ENCODE measurements around the gene KIF16B. TPM values are rescaled to one million over a fixed set of nuclear protein-coding genes. Genes with fewer than 3 reads are reported as not detected.

KIF16B gene
- total RNA-seq, 4 donors from 2014 or later = 16.6 to 29.6 (median 20.2) TPM

DNA sequence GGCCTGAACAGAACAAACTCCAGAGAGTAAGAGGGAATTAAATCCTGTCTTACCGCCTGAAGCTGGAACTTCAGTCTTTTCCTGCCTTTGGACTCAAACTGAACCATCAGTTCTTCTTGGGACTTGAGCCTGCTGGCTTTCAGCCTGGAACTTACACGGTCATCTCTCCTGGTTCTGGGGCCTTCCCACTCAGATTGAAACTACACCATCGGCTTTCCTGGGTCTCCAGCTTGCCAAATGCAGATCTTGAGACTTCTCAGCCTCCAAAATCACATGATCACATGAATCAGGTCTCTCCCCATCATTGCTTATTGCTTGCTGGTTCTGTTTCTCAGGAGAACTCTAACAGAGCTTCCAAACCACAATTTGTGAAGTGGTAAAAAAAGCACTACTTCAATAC is 276.3 kb downstream of the KIF16B start:
- intact Hi-C loops (cut with DNase I) = no loop called here
- no peak for TF ChIP-seq POLR2A (IDR thresholded peaks at IDR 0.05)
- no peak for TF ChIP-seq CTCF (IDR thresholded peaks at IDR 0.05)
- 85 to 94% methylated on average over 3 of the region's 3 CpGs for WGBS, 2 donors

DNA sequence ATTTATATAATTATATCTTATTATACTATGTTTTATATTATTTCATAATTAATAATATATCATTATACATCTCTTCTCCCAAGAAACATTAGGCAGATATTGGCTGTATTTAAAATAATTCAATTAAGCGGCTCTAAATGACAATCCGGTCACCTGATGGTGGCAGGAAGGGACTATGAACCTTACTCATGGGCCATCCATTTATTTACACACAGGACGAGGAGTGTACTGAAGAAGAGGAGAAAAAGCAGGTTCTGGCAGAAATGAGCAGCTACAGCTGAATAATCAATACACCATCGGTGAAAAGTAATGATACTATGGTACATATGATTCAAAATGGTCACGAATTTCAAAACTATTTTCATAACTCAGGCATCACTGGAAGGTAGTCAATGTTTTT is 277.7 kb downstream of the KIF16B start:
- no peak overlapping the region for H3K27ac ChIP-seq
- H3K4me1 ChIP-seq = no peaks in the 10 kb centered on the region
- H3K27me3 ChIP-seq = no peaks in the 10 kb centered on the region
- WGBS, 2 donors = 80 to 92% methylated on average over 5 of the region's 5 CpGs
- no peak overlapping the region for H3K4me3 ChIP-seq
- no peak for DNase-seq
- TF ChIP-seq CTCF (IDR thresholded peaks at IDR 0.05) (no peak), POLR2A (IDR thresholded peaks at IDR 0.05) (no peak)
- no peaks in the 10 kb centered on the region for H3K9me3 ChIP-seq
- H3K36me3 ChIP-seq = peaks cover 0 to 40% (median 0%) of the 10 kb centered on the region in 3 donors
- intact Hi-C loops (cut with DNase I) = no loop called here

More for the DNA sequence above, 276.3 kb downstream of the KIF16B start:
- Histone ChIP-seq H3K4me1 (no peaks in the 10 kb centered on the region), H3K36me3 (peaks cover 0 to 36% (median 0%) of the 10 kb centered on the region in 3 donors), H3K27me3 (no peaks in the 10 kb centered on the region), H3K9me3 (peaks cover 0 to 6% (median 0%) of the 10 kb centered on the region in 3 donors), H3K27ac (no peak overlapping the region), H3K4me3 (no peak overlapping the region)
- DNase-seq = no peak

DNA sequence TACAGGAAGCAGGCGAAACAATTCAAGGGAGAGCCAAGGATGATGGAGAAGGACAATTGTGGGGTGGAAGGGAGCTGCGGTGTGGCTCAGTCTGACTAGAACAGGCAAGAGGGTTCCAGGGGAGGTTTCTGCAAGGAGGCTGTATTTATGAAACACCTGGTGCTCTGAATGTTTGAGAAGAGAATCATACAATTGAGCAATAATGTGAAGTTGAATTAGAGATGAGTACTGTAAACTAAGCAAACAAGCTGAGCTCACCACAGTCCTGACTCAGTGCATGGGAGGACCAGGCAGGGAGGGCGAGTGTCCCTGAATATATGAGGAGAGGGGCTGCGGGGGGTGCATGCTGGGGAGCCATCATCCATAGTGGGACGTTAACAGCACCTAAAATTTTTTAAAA is 279.7 kb downstream of the KIF16B start:
- TF ChIP-seq POLR2A (IDR thresholded peaks at IDR 0.05) = no peak
- TF ChIP-seq CTCF (IDR thresholded peaks at IDR 0.05) = no peak
- no peak overlapping the region for H3K4me3 ChIP-seq
- DNase-seq = no peak
- intact Hi-C loops (cut with DNase I) = no loop called here
- WGBS, 2 donors = 71 to 75% methylated on average over 4 to 5 of the region's 5 CpGs
- H3K4me1 ChIP-seq = no peaks in the 10 kb centered on the region
- H3K27me3 ChIP-seq = no peaks in the 10 kb centered on the region
- no peak overlapping the region for H3K27ac ChIP-seq
- peaks cover 0 to 45% (median 0%) of the 10 kb centered on the region in 3 donors for H3K36me3 ChIP-seq
- H3K9me3 ChIP-seq = no peaks in the 10 kb centered on the region

DNA sequence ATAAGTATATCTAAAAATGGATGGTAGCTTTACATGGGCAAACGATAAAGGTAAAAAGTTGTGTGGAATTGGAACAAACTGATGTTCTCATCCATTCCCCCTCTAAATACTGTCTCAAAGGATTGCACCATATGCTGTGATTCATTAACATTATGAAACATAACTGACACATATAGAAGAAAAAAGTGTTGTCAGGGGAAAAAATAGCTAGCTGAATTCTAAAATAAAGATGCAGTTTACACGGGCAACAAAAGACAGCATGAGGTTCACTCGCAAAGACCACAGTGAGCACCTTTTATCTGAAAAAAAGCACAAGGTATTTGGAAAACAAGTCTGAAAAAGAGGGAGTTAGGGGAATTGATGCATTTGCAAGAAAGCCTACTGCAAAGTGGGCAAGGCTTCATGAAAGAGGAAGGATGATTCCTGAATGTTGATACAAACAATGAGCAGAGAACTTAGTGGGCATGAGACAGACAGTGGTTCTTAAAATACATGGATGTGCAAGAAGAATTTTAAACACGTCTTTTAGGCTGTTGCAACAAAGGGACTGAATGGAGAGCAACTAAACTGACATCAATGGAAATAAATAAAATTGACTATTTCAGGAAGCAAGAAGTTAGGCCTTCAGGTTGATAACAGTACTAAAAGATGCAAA is 280.9 kb downstream of the KIF16B start:
- no peak for DNase-seq
- Histone ChIP-seq H3K27me3 (no peaks in the 10 kb centered on the region), H3K4me3 (no peak overlapping the region), H3K4me1 (no peaks in the 10 kb centered on the region), H3K27ac (no peak overlapping the region), H3K36me3 (peaks cover 0 to 32% (median 0%) of the 10 kb centered on the region in 3 donors), H3K9me3 (no peaks in the 10 kb centered on the region)
- intact Hi-C loops (cut with DNase I) = no loop called here
- 81 to 85% methylated on average over 4 of the region's 4 CpGs for WGBS, 2 donors
- TF ChIP-seq CTCF (IDR thresholded peaks at IDR 0.05) (no peak), POLR2A (IDR thresholded peaks at IDR 0.05) (no peak)

DNA sequence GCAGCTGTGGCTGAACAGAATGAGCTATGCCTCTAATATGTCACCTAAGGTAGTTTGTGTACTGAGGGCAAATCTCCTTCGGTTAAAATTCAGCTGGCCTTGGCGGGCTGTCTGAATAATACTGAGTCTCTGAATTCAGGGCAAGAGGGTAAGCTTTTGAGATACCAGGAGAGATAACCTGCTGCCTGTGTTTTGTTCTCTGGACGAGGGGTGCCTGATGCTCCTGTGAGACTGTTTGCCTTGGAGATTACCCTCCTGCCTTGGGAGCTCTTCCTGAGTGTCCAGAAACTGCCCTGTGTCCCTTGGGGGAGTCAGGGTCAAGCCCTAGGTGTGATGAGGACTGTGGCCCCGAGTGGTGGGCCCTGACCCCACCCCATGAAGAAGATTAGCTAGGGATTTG is 282.9 kb downstream of the KIF16B start:
- no peak for DNase-seq
- Histone ChIP-seq H3K4me3 (no peak overlapping the region), H3K27ac (no peak overlapping the region), H3K27me3 (no peaks in the 10 kb centered on the region), H3K4me1 (no peaks in the 10 kb centered on the region), H3K36me3 (peaks cover 0 to 27% (median 0%) of the 10 kb centered on the region in 3 donors), H3K9me3 (no peaks in the 10 kb centered on the region)
- TF ChIP-seq POLR2A (IDR thresholded peaks at IDR 0.05) = no peak
- TF ChIP-seq CTCF (IDR thresholded peaks at IDR 0.05) = no peak
- intact Hi-C loops (cut with DNase I) = no loop called here
- WGBS, 2 donors = 75 to 84% methylated on average over 3 to 4 of the region's 4 CpGs
